ENCODE results near the gene KCNH2. TPM values are rescaled to one million over a fixed set of nuclear protein-coding genes. Genes with fewer than 3 reads are reported as not detected.

Gene KCNH2
- total and polyA plus RNA-seq, 5 experiments from 2014 or later, result 0.45 to 2.5 (median 1.5) TPM

DNA sequence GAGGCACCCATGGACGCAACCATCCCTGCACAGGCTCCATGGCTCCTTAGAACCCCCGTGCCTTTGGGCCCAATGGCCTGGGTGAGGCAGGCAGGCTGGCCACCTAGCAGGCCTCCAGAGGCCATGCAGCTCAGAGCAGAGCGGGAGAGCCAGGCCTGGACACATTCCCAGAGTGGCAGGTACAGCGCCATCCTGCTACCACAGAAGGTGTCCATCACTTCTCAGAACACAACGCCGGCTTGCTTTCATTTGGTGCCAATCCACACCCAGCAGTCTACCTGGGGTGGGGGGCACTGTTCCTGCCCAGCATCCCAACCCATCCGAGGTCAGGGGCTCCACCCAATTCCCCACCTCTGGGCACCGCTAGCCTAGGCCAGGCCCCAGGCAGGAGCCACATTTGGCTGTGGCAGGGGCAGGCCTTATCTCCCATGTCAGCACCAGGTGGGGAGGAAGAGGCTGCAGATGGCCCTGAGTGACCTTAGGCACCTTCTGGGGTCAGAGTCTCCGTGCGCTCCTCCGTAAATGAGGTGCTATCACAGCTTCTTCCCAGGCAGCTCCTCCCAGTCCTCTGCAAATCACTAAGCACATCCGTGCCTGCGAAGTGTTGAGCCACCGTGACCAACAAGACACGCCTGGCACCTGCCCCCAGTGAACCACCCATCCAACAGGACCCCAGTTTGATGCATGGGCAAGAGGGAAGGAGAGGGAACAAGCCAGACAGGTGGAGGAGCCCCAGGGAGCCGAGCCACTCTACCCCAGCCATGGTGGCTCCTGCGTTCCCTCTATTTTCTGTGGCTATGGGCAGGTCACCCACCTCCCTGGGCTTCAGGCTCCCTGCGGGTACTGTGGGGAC lies 14.2 kb downstream of the KCNH2 start:
- no peaks in the 10 kb centered on the region for H3K9me3 Mint-ChIP-seq
- ATAC-seq (no peak), DNase-seq (no peak)
- peaks cover 7 to 32% (median 11%) of the 10 kb centered on the region in 4 donors for H3K4me1 Mint-ChIP-seq
- POLR2A ChIA-PET, result interaction anchor here (0.9 to 3.3 kb wide), 5 partner anchors 10 to 148 kb away, joined by 3 to 12 read pairs (median 3); no protein-coding TSS in a partner anchor
- no peak overlapping the region for H3K4me3 Mint-ChIP-seq
- no peaks in the 10 kb centered on the region for H3K36me3 Mint-ChIP-seq
- H3K27ac Mint-ChIP-seq, result no peak overlapping the region
- peaks cover 8 to 36% (median 18%) of the 10 kb centered on the region in 5 donors for H3K27me3 Mint-ChIP-seq

DNA sequence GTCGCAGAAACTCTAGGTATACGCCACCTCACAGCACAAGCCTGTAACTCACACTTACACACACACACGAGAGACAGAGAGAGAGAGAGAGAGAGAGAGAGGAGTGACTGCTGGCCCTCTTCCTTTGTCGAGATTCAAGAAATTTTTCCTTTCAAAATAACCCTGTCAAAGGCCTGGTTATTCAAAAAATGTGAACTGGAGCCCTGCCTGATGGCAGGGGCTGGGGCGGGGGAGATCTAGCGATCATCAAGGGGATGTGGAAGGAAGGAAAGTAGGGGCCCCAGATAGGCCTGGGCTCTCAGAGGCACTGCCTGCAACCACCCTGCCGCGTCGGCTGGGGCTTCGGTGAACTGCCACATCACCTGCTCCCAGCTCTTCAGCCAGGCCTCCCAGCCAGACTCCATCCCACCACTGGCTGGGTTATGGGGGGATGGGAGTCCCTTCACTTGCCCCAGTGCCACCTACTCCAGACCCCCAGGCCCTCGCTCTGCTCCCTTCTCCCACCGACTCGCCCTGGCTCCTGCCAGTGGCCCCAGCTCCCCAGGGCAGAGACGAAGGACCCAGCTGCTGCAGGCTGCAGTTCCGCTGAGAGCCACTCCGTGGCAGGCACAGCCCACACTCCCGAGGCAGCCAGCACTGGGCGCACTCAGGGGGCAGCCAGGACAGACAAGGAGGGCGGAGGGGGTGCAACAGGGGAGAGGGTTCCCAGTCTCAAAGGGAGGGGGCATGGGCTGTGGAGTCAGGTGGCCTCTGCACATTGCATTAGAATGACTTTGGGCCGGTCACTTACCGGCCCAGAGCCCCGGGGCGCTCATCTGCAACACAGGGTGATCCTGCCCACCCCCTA lies 15.3 kb downstream of the KCNH2 start:
- H3K36me3 Mint-ChIP-seq, result no peaks in the 10 kb centered on the region
- peak overlapping the region in 2 of 10 donors; percentile 7 to 13 for H3K27ac Mint-ChIP-seq
- no peak overlapping the region for H3K4me3 Mint-ChIP-seq
- POLR2A ChIA-PET, result interaction anchor here (0.7 to 3.3 kb wide), 6 partner anchors 10 to 56 kb away, joined by 3 to 12 read pairs (median 4); no protein-coding TSS in a partner anchor
- no peaks in the 10 kb centered on the region for H3K9me3 Mint-ChIP-seq
- peak; percentile 93 to 98 for ATAC-seq
- peaks cover 11 to 44% (median 25%) of the 10 kb centered on the region in 5 donors for H3K27me3 Mint-ChIP-seq
- H3K4me1 Mint-ChIP-seq, result peaks cover 8 to 25% (median 12%) of the 10 kb centered on the region in 4 donors
- DNase-seq, result peak; percentile 38 to 83 (median 62)

DNA sequence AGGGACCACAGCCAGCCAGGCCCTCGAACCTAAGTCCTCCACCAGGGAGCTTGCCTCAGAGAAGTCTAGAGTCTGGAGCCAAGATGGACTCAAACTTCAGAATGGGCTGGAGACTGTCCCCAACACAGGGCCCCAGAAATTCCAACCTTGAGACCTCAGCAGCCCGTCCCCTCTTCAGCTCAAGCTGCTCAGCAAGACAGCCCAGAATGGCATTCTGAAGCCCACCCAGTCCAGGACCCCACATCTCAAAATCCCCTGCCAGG lies 15.9 kb downstream of the KCNH2 start:
- POLR2A ChIA-PET, result interaction anchor here (0.7 to 3.3 kb wide), 3 partner anchors 11 to 56 kb away, joined by 3 to 12 read pairs (median 4); no protein-coding TSS in a partner anchor
- Mint-ChIP-seq H3K4me1 (peaks cover 11 to 31% (median 13%) of the 10 kb centered on the region in 4 donors), H3K4me3 (no peak overlapping the region), H3K36me3 (peaks cover 0 to 4% (median 1%) of the 10 kb centered on the region in 3 donors), H3K27me3 (peaks cover 14 to 50% (median 28%) of the 10 kb centered on the region in 5 donors), H3K27ac (peak overlapping the region in 1 of 10 donors; percentile 7), H3K9me3 (no peaks in the 10 kb centered on the region)
- ATAC-seq, result no peak
- DNase-seq, result no peak

DNA sequence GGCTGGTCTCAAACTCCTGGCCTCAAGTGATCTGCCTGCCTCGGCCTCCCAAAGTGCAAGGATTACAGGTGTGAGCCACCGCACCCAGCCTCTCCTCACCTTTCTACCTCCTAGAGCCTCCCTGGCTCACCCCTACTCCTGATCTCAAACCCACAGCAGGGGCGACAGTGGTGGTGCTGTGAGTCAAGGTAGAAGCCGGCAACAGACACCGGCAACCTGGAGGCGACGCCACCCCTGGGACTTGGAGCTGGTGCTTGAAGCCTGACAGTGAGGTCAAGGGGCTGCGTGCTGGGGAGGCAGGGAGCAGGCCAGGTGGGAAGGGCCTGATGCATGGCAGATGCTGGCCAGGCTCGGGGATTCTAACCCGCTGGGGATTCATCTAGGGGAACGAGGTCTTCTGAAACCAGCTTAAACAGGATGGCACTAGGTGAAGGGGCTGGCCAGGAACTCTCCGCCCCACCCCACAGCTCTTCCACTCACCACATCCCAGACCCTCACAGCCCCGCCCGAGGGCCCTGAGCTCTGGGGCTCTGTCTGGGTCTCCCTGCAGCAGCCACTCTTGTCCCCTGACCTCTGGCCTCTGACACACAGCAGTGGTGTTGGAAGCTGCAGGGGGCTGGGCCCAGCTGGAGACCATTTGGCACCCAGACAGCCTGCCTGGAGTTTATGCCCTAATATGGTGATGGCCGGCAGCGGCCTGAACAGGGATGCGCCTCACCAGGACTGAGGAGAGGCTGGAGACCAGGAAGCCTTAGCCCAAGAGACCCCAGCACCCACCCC lies 16.4 kb downstream of the KCNH2 start:
- peaks cover 0 to 2% (median 0%) of the 10 kb centered on the region in 9 donors for H3K9me3 Mint-ChIP-seq
- no peak overlapping the region for H3K4me3 Mint-ChIP-seq
- POLR2A ChIA-PET, result interaction anchor here (0.7 to 3.3 kb wide), 3 partner anchors 11 to 57 kb away, joined by 3 to 12 read pairs (median 4); no protein-coding TSS in a partner anchor
- H3K27ac Mint-ChIP-seq, result no peak overlapping the region
- H3K27me3 Mint-ChIP-seq, result peaks cover 16 to 55% (median 33%) of the 10 kb centered on the region in 5 donors
- peaks cover 12 to 36% (median 16%) of the 10 kb centered on the region in 4 donors for H3K4me1 Mint-ChIP-seq
- no peak for ATAC-seq
- peaks cover 0 to 8% (median 3%) of the 10 kb centered on the region in 3 donors for H3K36me3 Mint-ChIP-seq
- DNase-seq, result no peak

DNA sequence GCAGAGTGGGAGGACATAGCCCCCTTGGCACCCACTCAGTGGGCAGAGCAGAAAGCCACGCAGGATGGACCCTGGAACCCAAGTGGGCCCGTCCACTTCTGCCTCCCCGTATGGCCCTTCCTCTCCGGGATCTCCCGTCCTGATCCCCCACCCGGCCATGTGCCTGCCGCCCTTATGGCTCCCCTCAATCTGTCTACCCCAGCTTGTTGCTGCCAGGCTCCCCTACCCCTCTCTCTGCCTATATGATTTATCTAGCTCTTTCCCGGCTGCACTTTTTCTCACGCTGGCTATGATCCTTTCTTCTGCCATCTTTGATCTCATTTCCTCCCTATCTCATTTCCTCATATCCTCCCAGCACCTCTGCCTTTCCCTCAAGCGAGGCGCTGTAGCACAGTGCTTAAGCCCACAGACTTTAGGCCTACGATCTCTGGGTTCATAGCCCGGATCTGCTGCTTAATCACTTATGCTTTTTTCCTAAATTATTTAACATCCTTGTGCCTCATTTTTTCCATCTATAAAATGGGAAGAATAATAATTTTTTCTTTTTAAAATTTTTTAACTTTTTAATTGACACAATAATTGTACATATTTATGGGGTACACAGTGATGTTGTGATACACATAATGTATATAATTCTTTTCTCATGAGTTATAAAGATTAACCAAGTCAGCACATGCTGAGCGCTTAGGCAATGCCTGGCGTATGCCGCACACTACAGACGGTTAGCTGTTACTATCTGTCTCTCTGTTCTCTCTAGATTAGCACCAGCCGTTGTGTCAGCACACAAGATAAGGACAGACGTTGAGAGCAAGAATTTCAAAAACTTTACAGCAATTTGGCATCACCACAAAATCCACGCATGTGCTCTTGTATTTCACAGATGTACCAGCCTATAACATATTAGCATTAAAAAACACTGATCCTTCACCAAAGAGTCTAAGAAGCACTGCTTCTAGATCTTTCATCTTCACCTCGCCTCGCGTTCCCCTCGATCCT lies 18.1 kb downstream of the KCNH2 start:
- H3K36me3 Mint-ChIP-seq, result peaks cover 0 to 13% (median 5%) of the 10 kb centered on the region in 3 donors
- no peak for DNase-seq
- no peak overlapping the region for H3K4me3 Mint-ChIP-seq

DNA sequence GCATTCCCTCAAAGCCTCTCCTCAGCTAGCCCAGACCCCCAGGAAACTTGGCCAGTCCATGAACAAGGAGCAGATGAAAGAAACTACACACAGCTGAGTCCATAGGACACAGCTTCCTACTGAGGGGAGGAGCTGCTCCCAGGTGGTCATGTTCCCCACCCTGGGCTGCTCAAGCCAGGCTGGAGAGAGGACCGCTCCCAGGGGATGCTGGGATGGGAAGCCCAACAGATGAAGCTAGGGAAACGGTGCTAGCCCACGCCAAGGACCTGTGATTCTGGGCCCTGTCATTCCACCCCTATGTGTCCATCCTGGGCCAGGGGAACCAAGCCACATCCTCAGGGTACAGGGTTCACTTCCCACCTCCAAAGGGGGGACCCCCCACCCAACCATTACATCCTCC lies 19.0 kb downstream of the KCNH2 start:
- H3K27ac Mint-ChIP-seq, result peak overlapping the region in 1 of 10 donors; percentile 30
- H3K4me3 Mint-ChIP-seq, result no peak overlapping the region
- POLR2A ChIA-PET, result interaction anchor here (0.7 kb wide), 1 partner anchor 29 kb away, joined by 3 read pairs; no protein-coding TSS in a partner anchor
- H3K27me3 Mint-ChIP-seq, result peaks cover 20 to 77% (median 45%) of the 10 kb centered on the region in 5 donors
- peaks cover 12 to 38% (median 16%) of the 10 kb centered on the region in 4 donors for H3K4me1 Mint-ChIP-seq
- peaks cover 0 to 16% (median 5%) of the 10 kb centered on the region in 3 donors for H3K36me3 Mint-ChIP-seq
- H3K9me3 Mint-ChIP-seq, result peaks cover 0 to 2% (median 0%) of the 10 kb centered on the region in 9 donors
- ATAC-seq (no peak), DNase-seq (no peak)

More for the DNA sequence above, 18.1 kb downstream of the KCNH2 start:
- Mint-ChIP-seq H3K4me1 (peaks cover 12 to 43% (median 18%) of the 10 kb centered on the region in 4 donors), H3K27me3 (peaks cover 20 to 71% (median 39%) of the 10 kb centered on the region in 5 donors), H3K27ac (peak overlapping the region in 1 of 10 donors; percentile 64), H3K9me3 (peaks cover 0 to 2% (median 0%) of the 10 kb centered on the region in 9 donors)
- peak in 1 of 2 donors; percentile 58 for ATAC-seq
- POLR2A ChIA-PET, result interaction anchor here (0.7 kb wide), 1 partner anchor 30 kb away, joined by 3 read pairs; no protein-coding TSS in a partner anchor

DNA sequence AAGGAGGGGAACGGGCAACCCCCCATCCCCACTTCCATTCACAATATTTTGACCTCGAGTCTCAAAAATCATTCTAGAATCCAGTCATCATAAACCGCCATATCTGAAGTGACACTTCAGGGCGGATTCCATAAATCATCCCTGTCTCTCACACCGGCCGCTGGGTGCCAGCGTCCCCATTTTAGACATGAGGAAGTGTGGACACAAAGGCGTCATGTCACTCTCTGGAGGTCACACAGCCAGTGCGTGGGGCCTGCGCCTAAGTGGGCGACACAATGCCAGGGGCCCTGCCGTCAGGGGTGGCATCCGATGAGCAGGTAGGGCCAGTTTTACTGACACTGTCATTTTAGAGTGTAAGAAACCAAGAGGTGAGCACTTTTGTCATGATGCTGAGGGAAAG lies 19.5 kb downstream of the KCNH2 start:
- no peak overlapping the region for H3K27ac Mint-ChIP-seq
- DNase-seq (no peak), ATAC-seq (no peak)
- H3K36me3 Mint-ChIP-seq, result peaks cover 0 to 16% (median 9%) of the 10 kb centered on the region in 3 donors
- peaks cover 12 to 38% (median 16%) of the 10 kb centered on the region in 4 donors for H3K4me1 Mint-ChIP-seq
- POLR2A ChIA-PET, result no interaction called here
- peaks cover 20 to 77% (median 45%) of the 10 kb centered on the region in 5 donors for H3K27me3 Mint-ChIP-seq
- H3K4me3 Mint-ChIP-seq, result no peak overlapping the region
- H3K9me3 Mint-ChIP-seq, result peaks cover 0 to 2% (median 0%) of the 10 kb centered on the region in 9 donors

DNA sequence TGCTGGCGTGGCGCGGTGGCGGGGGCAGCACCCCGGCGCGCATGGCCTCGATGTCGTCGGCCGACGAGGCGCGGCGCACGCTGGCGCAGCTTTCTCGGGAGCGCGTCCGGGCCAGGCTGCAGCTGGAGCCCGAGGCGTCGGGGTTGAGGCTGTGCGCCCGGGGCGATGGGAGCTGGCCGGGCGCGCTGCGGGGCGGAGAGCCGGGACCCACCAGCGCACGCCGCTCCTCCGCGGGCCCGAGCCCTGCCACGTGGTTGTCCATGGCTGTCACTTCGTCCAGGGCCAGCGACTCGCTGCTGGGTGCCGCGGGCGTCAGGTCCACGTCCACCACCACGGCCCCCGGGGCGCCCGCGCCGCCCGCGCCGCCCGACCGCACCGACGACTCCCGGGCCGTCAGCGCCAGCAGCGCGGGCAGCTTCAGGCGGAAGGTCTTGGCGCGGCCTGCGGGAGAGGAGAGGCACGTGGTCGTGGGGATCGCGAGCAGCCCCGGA lies 20.0 kb downstream of the KCNH2 start:
- Mint-ChIP-seq H3K27ac (no peak overlapping the region), H3K9me3 (peaks cover 0 to 2% (median 0%) of the 10 kb centered on the region in 9 donors), H3K4me1 (peaks cover 12 to 36% (median 16%) of the 10 kb centered on the region in 4 donors), H3K27me3 (peaks cover 20 to 77% (median 44%) of the 10 kb centered on the region in 5 donors), H3K4me3 (no peak overlapping the region), H3K36me3 (peaks cover 0 to 16% (median 9%) of the 10 kb centered on the region in 3 donors)
- POLR2A ChIA-PET, result no interaction called here
- no peak for ATAC-seq
- no peak for DNase-seq

DNA sequence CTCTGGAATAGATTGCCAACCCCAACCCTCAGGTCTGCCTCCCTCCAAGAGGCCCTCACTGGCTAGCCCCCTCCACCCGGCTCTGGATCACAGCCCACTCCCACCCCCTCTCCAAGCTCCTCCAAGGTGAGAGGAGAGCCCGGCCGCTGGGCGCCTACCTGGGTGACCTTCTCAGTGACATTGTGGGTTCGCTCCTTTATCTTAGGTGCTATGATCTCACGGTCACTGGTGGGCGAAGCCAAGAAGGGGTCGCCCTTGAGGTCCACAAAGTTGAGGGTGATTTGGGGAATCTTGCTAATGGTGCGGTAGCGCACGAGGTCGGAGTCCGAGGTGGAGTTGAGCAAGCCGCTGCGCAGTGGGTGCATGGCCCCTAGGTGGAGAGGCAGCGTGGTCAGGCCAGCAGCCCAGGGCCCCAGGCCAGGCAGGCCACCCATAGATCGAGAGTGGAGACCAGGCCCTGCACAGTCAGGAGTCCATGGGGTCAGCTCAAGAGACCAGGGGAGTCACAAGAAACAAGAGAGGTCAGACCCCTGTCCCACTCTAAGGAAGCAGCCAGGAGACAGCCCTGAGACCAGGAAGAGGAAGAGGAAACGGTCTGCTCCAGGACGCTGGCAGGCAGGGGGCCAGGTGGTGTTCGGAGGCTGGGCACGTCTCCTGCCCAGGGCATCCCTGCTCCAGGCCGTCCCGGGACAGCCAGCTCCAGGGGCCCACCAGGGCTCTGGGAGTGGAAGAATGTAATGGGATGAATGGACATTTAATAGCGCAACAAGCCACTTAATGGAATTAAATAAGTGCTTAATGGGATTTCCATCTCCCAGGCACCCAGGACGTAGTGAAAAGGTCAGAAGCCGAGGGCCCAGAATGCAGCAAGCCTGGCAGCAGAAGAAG lies 20.7 kb downstream of the KCNH2 start:
- Mint-ChIP-seq H3K9me3 (peaks cover 0 to 2% (median 0%) of the 10 kb centered on the region in 9 donors), H3K4me1 (peaks cover 10 to 28% (median 14%) of the 10 kb centered on the region in 4 donors), H3K27me3 (peaks cover 18 to 70% (median 40%) of the 10 kb centered on the region in 5 donors), H3K27ac (no peak overlapping the region), H3K36me3 (peaks cover 0 to 16% (median 9%) of the 10 kb centered on the region in 3 donors), H3K4me3 (peak overlapping the region in 3 of 10 donors; percentile 12 to 36 (median 14))
- DNase-seq (no peak), ATAC-seq (no peak)
- POLR2A ChIA-PET, result no interaction called here

Data from naive thymus-derived CD8-positive, alpha-beta T cell (primary cell).